NCI-H446 treated with DMSO at 0.1 percent for 48 hours (cell line): Measurements from ENCODE around the gene USP40.

Experiments
- DNase-seq: peaks from one replicate; lab custom pipeline; 2025; lab: John Stamatoyannopoulos, UW

USP40 gene

GRCh38 chr2:233458826-233459225, 107.8 kb downstream of the USP40 start:
- DNase-seq: no peak

GRCh38 chr2:233458031-233458610, 108.5 kb downstream of the USP40 start:
- DNase-seq: no peak

- no peak for DNase-seq
These were observed 109.2 kb downstream of the USP40 start for GRCh38 chr2:233457356-233457755.

GRCh38 chr2:233456934-233457333, 109.6 kb downstream of the USP40 start:
- no peak for DNase-seq

- no peak for DNase-seq
These were observed 110.5 kb downstream of the USP40 start for GRCh38 chr2:233456111-233456510.

GRCh38 chr2:233455491-233455890, 111.1 kb downstream of the USP40 start:
- DNase-seq: no peak

GRCh38 chr2:233455006-233455405, 111.6 kb downstream of the USP40 start:
- no peak for DNase-seq

- DNase-seq: no peak
These were observed 112.7 kb downstream of the USP40 start for GRCh38 chr2:233453916-233454315.

GRCh38 chr2:233453111-233453915, 113.3 kb downstream of the USP40 start:
- DNase-seq: no peak

GRCh38 chr2:233451950-233452349, 114.6 kb downstream of the USP40 start:
- DNase-seq: no peak

- DNase-seq: no peak
These were observed 115.6 kb downstream of the USP40 start for GRCh38 chr2:233450864-233451575.

- DNase-seq: no peak
These were observed 116.4 kb downstream of the USP40 start for GRCh38 chr2:233449921-233450863.

GRCh38 chr2:233449081-233449901, 117.3 kb downstream of the USP40 start:
- no peak for DNase-seq

GRCh38 chr2:233448575-233448974, 118.0 kb downstream of the USP40 start:
- DNase-seq: no peak

GRCh38 chr2:233448220-233448559, 118.4 kb downstream of the USP40 start:
- no peak for DNase-seq

- no peak for DNase-seq
These were observed 118.9 kb downstream of the USP40 start for GRCh38 chr2:233447506-233448219.

- no peak for DNase-seq
These were observed 119.8 kb downstream of the USP40 start for GRCh38 chr2:233446606-233447305.

- DNase-seq: no peak
These were observed 120.5 kb downstream of the USP40 start for GRCh38 chr2:233446121-233446520.

GRCh38 chr2:233445152-233445830, 121.3 kb downstream of the USP40 start:
- DNase-seq: no peak
